HL-60/S4 treated with retinoic acid at 250 ng/mL for 4 days and 3 days (cell line): ENCODE data around the gene CYB5R4.
"Not testable (repeated sequence)": the region's sequence is repeated elsewhere in the genome, so short reads cannot be mapped to it uniquely, and the experiment has no call there.

Source experiments
- in situ Hi-C: fragments of 300-500 bp; cut with MboI; formaldehyde crosslinking; loops from 2 replicates; pipeline ENCODE4 v1.7.0; 2022; ENCODE audit warnings: low sequenced_read_pairs

Gene CYB5R4

GRCh38 chr6:83904395-83904794 is 44.9 kb downstream of the CYB5R4 start:
- in situ Hi-C loops = no loop called here

GRCh38 chr6:83905648-83906047 is 46.2 kb downstream of the CYB5R4 start:
- in situ Hi-C loops = no loop called here

GRCh38 chr6:83907623-83908390 is 48.3 kb downstream of the CYB5R4 start:
- in situ Hi-C loops = not testable (repeated sequence)

- in situ Hi-C loops = no loop called here
Measured at GRCh38 chr6:83908813-83909212, 49.3 kb downstream of the CYB5R4 start.

GRCh38 chr6:83911278-83911677 is 51.8 kb downstream of the CYB5R4 start:
- in situ Hi-C loops = no loop called here

GRCh38 chr6:83914953-83915352 is 55.5 kb downstream of the CYB5R4 start:
- in situ Hi-C loops = no loop called here

GRCh38 chr6:83917001-83917400 is 57.5 kb downstream of the CYB5R4 start:
- in situ Hi-C loops = no loop called here

GRCh38 chr6:83920017-83920416 is 60.5 kb downstream of the CYB5R4 start:
- in situ Hi-C loops = no loop called here

GRCh38 chr6:83921315-83921714 is 61.8 kb downstream of the CYB5R4 start:
- in situ Hi-C loops = no loop called here

- in situ Hi-C loops = no loop called here
Measured at GRCh38 chr6:83927470-83927869, 68.0 kb downstream of the CYB5R4 start.

- in situ Hi-C loops = no loop called here
Measured at GRCh38 chr6:83928286-83928685, 68.8 kb downstream of the CYB5R4 start.

- in situ Hi-C loops = not testable (repeated sequence)
Measured at GRCh38 chr6:83946201-83946833, 86.8 kb downstream of the CYB5R4 start.

GRCh38 chr6:83947983-83948382 is 88.5 kb downstream of the CYB5R4 start:
- in situ Hi-C loops = not testable (repeated sequence)

- in situ Hi-C loops = no loop called here
Measured at GRCh38 chr6:83948851-83949250, 89.4 kb downstream of the CYB5R4 start.

- in situ Hi-C loops = not testable (repeated sequence)
Measured at GRCh38 chr6:83951423-83951822, 91.9 kb downstream of the CYB5R4 start.

GRCh38 chr6:83952830-83953229 is 93.3 kb downstream of the CYB5R4 start:
- in situ Hi-C loops = no loop called here

- in situ Hi-C loops = no loop called here
Measured at GRCh38 chr6:83954371-83954770, 94.9 kb downstream of the CYB5R4 start.

GRCh38 chr6:83958241-83958685 is 98.8 kb downstream of the CYB5R4 start:
- in situ Hi-C loops = no loop called here

- in situ Hi-C loops = no loop called here
Measured at GRCh38 chr6:83960664-83961063, 101.2 kb downstream of the CYB5R4 start.

- in situ Hi-C loops = no loop called here
Measured at GRCh38 chr6:83962582-83962981, 103.1 kb downstream of the CYB5R4 start.

GRCh38 chr6:83966539-83966938 is 107.0 kb downstream of the CYB5R4 start:
- in situ Hi-C loops = no loop called here

- in situ Hi-C loops = no loop called here
Measured at GRCh38 chr6:83970582-83970981, 111.1 kb downstream of the CYB5R4 start.
